K562 (cell line): Measurements from ENCODE around the gene CPTP. TPM values are rescaled to one million over a fixed set of nuclear protein-coding genes. Genes with fewer than 3 reads are reported as not detected.
A peak's percentile ranks its signal among the peaks of the same experiment; 100 is the strongest.

Experiments
- DPF2 ChIP-seq: fragments of 450-650 bp; IDR thresholded peaks from 2 replicates; pipeline ENCODE4 v1.6.1; 2016
- HIVEP1 ChIP-seq: fragments of 250-450 bp; sonication (Bioruptor Pico); IDR thresholded peaks from 2 replicates; pipeline ENCODE4 v1.4.0; 2020; ENCODE audit warnings: mild to moderate bottlenecking
- RUNX1 ChIP-seq: sonication (generic); IDR thresholded peaks from 2 replicates; pipeline ENCODE4 v1.6.1; 2016; ENCODE audit warnings: antibody characterized with exemption, low read depth
- SRSF7 ChIP-seq: fragments of 200-400 bp; formaldehyde crosslinking; optimal IDR thresholded peaks from 2 replicates; pipeline ENCODE3; 2017; ENCODE audit warnings: mild to moderate bottlenecking, low read depth, low read length
- YY1 ChIP-seq, 3 experiments: IDR thresholded peaks; 2 replicates each; pipeline ENCODE4 v1.6.1; 2011; ENCODE audit warnings: low read length in 2 of 3, mild to moderate bottlenecking in 2 of 3, moderate library complexity in 2 of 3, borderline replicate concordance in 1 of 3, control low read depth in 1 of 3, low read depth in 1 of 3; ENCODE audit not compliant: insufficient read depth in 3 of 3, insufficient replicate concordance in 2 of 3, control insufficient read depth in 1 of 3, insufficient read length in 1 of 3; ENCODE audit errors: extremely low read depth in 1 of 3
- polyA plus RNA-seq, 8 experiments: library from polyadenylated mRNA; depleted of rRNA in 4 of 8; stranded (reverse) in 5 of 8; unstranded in 3 of 8; fragments of >200 nt; fragmentation: Nextera tagmentation in 2 of 8; fragmentation: Illumina TruSeq in 1 of 8; extraction: Ambion mirVana in 2 of 8; extraction: Trizol in 1 of 8; gene quantifications; 2 replicates each; pipeline versions ENCODE4 v1.2.1 to v1.2.3, GENCODE V29; 2011 to 2014; ENCODE audit warnings: inconsistent platforms in 1 of 8, missing spikeins in 1 of 8
- total RNA-seq, 7 experiments: library from RNA; depleted of rRNA in 6 of 7; stranded (reverse); fragments of >200 nt in 6 of 7; fragmentation: Illumina TruSeq in 2 of 7; extraction: Trizol in 2 of 7; gene quantifications; 2 replicates each; pipeline versions ENCODE4 v1.2.1 to v1.2.3, GENCODE V29; 2011 to 2021; ENCODE audit warnings: low replicate concordance in 1 of 7
- TF ChIP-seq, protein P1 (sequence below): fragments of 450-650 bp; IDR thresholded peaks from 2 replicates; pipeline ENCODE4 v1.6.1; 2017; ENCODE audit warnings: antibody characterized with exemption, mild to moderate bottlenecking

Gene CPTP
- total and polyA plus RNA-seq, 9 of the 15 experiments (the other 6 are each of a cell fraction or from before 2014, with no cell fraction given): 0.11 to 25.8 (median 3.5) TPM

- 0 out of 2 replicates have a peak, but pooled peaks have one; percentile 25 for TF ChIP-seq DPF2
- TF ChIP-seq HIVEP1 (CRISPR knock-in tag): no peak
- no peak for TF ChIP-seq SRSF7
- TF ChIP-seq, protein P1, sequence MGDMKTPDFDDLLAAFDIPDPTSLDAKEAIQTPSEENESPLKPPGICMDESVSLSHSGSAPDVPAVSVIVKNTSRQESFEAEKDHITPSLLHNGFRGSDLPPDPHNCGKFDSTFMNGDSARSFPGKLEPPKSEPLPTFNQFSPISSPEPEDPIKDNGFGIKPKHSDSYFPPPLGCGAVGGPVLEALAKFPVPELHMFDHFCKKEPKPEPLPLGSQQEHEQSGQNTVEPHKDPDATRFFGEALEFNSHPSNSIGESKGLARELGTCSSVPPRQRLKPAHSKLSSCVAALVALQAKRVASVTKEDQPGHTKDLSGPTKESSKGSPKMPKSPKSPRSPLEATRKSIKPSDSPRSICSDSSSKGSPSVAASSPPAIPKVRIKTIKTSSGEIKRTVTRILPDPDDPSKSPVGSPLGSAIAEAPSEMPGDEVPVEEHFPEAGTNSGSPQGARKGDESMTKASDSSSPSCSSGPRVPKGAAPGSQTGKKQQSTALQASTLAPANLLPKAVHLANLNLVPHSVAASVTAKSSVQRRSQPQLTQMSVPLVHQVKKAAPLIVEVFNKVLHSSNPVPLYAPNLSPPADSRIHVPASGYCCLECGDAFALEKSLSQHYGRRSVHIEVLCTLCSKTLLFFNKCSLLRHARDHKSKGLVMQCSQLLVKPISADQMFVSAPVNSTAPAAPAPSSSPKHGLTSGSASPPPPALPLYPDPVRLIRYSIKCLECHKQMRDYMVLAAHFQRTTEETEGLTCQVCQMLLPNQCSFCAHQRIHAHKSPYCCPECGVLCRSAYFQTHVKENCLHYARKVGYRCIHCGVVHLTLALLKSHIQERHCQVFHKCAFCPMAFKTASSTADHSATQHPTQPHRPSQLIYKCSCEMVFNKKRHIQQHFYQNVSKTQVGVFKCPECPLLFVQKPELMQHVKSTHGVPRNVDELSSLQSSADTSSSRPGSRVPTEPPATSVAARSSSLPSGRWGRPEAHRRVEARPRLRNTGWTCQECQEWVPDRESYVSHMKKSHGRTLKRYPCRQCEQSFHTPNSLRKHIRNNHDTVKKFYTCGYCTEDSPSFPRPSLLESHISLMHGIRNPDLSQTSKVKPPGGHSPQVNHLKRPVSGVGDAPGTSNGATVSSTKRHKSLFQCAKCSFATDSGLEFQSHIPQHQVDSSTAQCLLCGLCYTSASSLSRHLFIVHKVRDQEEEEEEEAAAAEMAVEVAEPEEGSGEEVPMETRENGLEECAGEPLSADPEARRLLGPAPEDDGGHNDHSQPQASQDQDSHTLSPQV: peak; percentile 36; the same call in 1 of the 2 replicates
- TF ChIP-seq YY1 (IDR thresholded peaks at IDR 0.05; ENCODE audit: borderline replicate concordance in 1 of 3, control insufficient read depth in 1 of 3, extremely low read depth in 1 of 3, insufficient read depth in 3 of 3, insufficient read length in 1 of 3, insufficient replicate concordance in 2 of 3, low read depth in 1 of 3, low read length in 2 of 3): no peak
- TF ChIP-seq RUNX1: 0 out of 2 replicates have a peak, but pooled peaks have one; percentile 41
These were observed 23.2 kb downstream of the CPTP start (continued) for GRCh38 chr1:1347663-1348419.
